ENCODE data around the gene MATCAP1.

The MATCAP1 gene

DNA sequence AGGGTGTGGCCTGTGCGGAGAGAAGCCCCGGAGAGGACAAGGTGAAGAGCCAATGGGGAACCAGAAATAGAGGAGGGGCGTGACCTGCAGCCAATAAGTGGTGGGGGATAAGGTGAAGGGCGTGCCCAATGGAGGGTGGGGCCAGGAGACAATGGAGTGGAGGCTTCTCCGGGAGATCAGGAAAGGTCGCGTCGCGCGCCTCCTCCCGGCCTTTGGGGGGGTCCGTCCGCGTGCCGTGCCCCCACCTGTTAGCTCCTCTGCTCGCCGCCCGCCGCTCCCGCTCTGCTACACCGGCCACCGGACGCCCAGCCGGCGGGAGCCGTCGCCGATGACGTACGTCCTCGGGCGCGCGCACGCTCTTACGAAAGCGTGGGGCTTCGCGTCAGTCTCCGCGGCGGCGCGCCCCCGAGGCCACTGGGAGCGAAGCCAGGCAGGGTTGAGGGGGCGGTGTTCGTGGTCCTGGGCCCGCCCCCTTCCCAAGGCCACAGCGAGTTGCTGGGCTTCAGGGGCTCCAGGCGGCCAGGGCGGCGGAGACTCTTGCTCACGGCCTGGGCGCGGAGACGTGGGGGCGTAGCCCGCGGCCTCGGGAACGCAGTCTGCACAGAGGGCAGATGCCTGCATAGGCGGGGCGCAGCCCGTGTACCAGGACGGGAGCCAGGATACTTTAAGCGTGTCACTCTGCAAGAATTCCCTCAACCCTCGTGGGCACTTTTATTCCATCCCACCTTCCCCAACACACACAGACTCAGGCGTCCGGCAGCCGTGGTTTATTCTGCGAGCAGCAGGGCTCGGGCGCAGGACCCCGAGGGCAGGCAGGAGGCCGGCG is at the start of gene MATCAP1:
Gene MATCAP1 (minus strand): TSS at position 337 of the 826 bp plus-strand sequence. CDS start 3,353 bp downstream, outside the sequence.
- DNase-seq = peak; percentile 91

DNA sequence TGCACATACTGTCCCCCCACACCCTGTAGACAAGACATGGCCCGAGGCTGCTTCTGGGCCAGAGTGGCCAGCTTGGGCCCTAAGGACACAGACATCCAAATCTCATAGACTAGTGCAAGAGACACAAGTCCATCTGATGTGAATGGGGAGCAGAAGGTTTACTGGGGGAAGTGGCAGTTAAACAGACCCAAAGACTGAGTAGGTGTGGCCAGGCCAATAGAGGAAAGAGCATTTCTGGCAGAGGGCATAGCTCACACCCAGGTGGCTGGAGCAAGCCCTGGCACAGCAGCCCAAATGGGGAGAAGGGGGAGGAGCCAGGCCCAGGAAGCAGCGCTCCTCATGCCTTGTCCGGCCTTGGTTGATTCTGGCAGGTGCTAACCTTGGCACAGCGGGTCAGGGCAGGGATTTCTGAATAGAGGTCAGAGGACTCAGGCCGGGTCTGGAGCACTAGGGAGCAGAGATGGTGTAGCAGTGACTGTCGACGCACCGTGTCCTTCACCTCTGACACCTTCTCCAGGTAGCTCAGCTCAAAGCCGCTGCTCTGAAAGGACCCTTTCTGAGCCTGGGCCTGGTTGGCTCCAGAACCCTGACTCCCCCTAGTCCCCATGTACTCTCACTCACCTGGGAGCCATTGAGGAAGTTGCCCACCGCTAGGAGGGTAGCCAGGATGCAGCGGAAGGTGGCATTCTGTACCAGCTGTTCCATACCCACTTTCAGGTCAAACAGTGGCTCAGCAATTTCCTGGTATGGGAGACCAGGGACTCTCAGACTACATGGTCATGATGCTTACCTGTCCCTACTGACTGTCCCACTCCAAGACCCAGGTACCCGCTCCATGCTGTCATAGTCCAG is 47.3 kb upstream of the MATCAP1 start:
- DNase-seq = no peak

DNA sequence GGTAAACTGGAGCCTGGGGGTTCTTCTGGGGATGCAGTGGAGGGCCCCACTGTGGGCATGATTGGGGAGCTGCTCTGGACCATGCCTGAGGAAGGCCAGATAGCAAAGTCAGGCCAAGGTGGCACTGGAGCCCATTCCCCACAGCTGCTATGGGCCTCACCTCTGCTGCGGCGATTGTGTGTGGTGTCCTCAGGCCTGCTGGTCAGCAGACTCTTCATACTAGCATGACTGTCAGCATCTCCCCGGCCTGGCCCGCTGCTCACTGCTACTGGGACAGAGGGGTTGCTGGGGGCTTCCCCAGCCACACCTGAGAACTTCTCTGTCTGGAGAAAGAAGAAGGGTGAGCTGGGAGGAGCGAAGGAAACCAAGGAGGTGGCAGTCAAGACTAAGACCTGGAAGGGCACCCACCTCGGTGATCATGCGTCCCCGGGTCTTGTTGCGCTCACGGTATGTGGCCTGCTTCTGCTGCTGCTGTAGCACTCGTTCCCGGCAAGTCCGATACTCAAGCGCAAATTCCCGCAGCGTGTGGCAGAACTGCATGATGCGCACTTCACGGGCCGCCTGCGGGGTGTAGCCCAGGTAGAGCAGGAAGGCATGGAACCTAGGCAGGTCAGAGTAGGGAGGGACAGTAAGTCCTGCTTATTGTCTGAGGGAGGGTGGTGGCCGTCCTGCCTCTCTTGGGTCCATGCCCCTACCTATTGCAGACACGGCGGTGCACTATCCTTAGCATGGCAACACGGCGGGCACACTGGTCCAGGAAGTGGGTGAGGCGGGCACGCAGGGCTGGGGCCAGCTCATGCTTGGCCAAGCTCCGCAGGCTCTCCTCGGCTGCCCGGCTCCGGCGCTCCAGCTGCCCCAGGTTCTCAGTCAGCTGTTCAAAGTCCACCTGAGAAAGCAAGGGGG is 46.4 kb upstream of the MATCAP1 start:
- DNase-seq = no peak

DNA sequence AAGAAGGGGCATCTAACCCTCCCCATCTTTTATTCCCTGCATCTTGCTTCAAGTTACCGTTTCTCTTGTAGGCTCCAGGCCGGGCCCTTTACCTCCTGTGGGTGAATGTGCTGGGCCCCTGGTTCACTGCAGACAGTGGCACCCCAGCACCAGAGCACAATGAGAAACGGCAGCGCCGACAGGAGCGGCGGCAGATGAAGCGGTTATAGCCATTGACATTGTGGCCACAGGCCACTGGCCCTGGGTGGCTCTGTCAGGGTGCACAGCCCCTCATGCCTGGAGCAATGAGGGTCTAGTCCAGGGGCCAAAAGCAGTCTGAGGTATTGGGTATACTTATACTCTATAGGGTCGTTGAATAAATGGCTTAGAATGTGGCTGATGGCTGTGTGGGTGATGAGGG is 45.1 kb upstream of the MATCAP1 start:
- no peak for DNase-seq

DNA sequence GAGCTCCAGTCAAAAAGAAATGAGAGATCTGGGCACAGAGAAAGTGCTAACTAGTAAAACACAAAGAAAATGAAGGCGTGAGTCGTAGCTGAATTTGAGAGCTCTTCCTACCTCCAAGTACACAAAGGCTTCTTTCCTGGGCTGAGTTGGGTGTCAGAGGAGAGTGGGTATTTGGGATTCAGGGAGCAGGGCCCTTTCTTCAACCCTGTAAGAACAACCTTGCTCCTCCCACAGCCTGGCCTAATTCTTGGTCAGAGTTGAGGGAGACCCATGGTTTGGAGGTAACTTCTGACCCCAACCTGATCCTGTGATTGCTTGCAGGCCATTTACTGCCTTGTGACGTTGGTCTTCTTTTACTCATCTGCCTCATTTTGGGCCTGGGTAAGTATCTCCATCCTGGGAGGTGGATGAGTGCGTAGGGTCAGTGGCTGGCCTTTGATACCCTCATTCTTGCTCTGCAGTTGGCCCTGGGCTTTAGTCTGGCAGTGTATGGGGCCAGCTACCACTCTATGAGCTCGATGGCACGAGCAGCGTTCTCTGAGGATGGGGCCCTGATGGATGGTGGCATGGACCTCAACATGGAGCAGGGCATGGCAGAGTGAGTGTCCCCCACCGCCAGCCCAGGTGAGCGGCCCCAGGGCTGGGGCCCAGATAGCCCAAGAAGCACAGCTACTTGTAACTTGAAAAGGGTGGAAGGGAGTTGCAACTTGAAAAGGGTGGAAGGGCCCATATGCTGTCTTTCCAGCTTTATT is 44.4 kb upstream of the MATCAP1 start:
- no peak for DNase-seq

DNA sequence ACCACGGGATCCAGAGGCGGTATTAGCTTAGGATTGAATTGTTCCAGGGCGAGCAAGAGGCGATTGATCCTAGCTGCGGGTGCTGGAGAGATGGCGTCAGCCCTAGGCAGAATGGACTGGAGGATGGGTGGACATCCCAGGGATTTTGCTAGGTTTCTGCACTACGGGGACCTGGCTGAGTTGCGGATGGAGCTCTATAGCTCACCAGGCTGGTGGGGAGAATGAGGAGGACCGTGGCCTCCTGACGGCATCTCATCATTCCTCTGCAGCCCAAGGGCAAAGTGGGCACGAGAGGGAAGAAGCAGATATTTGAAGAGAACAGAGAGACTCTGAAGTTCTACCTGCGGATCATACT is 43.8 kb upstream of the MATCAP1 start:
- no peak for DNase-seq

DNA sequence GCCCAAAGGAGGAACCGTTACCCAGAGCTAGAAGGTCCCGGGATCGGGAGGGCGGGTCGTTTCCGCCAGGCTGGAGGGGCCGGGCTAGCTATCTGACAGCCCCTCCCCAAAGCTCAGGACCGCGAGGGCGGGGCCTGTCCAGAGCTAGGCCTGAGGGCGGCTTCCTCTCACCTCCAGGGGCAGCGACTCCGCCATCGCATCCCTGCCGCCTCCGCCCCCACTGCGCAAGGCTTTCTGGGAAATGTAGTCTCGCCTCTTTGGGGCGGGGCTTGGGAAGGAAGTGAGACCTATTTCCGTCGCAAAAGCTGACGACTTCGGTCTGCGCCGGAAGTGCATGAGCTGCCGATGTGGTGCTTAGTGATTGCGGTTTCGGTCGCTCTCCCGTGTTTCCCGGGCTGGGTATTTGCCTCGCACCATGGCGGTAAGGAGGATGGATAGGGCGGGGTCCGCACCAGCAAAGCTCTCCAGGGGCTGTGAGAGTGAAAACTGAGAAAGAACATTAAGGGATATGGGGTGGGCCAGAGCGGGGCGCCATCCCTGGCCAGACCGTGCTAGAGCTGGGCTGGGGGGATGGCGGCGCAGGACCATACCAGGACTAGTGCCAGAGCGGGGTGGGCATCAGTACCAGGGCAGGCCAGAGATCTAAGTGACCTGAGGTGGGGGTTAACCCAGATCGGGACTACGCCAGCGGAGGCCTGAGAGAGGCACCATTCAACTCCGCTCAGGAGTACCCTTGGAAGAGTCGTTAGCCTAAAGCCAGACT is 43.2 kb upstream of the MATCAP1 start, which contains the start of gene TMEM208:
Gene TMEM208 (plus strand): TSS at position 327 of the 763 bp plus-strand sequence. CDS start 89 bp downstream, at position 416.
- DNase-seq = peak; percentile 85

DNA sequence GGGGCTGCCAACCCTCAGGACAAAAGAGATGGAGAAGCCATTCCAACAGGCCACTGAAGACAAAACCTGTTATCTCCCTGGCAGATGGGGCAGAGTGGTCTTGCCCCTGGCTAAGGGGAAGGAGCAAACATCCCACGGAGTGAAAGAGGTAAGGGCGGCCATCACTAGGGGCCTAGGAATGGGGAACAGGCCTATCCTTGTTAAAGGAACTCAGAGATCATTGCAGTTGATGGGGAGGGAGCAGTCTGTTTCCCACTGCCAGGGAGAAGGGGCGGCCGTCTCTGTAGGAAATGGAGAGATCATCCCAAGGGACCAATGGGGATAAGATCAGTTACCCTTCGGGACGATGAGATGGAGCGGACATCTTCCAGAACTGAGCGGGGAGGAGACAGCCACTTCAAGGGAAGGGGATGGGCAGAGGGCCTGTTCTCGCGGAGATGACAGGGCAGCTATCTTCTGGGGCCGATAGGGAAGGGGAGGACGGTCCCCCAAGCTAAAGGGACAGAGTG is 42.6 kb upstream of the MATCAP1 start:
- DNase-seq = no peak

DNA sequence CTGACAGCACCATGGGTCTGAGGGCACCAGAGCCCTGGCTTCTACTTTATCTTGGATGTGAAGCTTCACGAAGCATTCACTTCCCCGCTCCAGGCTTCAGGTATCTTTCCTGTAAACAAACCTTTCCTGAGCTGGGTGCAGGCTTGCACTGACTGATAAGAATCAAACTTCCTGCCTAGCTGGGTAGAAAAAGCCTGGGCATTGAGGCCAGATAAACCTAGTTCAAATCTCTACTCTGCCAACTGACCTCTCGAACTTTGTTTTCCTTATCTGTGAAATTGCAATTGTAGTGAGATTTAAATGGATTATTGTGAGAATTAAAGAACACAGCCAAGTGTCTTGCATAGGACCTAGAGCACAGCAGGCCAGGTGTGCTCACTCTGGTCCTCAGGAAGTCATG is 40.2 kb upstream of the MATCAP1 start:
- no peak for DNase-seq

DNA sequence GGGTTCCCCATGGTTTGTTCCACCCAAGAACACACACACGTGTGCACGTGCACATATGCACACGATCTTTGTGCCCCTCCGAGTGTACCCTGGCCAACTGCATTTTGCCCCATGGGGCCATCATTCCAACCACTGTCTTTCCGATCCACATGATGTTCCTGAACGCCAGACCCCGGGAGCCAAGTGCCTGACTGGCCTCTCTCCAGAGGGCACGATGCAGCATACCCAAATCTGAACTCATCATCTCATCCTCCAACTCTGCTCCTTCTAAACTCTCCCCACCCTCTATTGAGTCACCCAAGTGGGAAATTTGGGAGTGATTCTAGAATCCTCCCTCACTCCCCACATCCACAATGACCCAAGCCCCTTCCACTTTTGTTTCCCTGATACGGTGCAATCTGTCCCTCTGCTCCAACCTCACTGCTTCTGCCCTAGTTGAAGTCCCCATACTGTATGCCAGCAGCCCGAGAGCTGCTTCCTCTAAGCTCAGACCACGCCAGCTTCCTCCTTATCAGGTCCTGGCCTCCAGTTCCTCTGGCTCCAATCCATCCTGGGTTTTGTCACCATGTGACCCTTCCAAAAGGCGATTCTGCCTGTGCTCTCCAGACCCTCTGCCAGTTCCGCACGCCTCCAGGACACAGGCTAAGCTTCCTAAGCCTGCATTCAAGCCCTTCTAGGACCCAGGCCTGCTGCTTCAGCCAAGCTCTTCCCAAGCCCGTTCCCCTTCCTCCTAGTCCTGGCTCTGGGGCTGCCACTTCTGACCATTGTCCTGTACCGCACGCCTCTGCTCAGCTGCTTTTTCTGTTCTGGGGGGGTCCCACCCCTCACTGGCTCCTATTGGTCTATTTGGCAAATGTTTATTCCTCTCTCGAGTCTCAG is 33.1 kb upstream of the MATCAP1 start:
- no peak for DNase-seq

DNA sequence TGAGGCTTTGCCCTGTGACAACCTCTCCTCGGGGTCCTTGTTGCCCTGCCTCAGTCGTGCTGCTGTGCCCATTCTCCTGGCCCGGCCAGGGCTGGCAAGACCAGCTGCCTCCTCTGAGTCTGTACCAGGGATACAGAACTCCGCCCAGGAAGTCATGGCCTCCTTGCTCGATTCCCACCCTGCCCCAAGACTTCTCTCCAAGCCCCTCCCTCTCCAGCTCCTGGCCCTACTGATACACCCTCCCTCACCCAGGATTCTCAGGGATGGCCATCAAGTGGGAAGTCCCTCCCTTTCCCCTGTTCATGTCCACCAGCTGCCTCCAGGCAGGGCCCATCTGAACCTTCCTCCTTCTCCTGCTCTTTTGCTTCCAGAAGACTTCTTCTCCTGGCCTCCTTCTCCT is 31.9 kb upstream of the MATCAP1 start:
- DNase-seq = no peak

DNA sequence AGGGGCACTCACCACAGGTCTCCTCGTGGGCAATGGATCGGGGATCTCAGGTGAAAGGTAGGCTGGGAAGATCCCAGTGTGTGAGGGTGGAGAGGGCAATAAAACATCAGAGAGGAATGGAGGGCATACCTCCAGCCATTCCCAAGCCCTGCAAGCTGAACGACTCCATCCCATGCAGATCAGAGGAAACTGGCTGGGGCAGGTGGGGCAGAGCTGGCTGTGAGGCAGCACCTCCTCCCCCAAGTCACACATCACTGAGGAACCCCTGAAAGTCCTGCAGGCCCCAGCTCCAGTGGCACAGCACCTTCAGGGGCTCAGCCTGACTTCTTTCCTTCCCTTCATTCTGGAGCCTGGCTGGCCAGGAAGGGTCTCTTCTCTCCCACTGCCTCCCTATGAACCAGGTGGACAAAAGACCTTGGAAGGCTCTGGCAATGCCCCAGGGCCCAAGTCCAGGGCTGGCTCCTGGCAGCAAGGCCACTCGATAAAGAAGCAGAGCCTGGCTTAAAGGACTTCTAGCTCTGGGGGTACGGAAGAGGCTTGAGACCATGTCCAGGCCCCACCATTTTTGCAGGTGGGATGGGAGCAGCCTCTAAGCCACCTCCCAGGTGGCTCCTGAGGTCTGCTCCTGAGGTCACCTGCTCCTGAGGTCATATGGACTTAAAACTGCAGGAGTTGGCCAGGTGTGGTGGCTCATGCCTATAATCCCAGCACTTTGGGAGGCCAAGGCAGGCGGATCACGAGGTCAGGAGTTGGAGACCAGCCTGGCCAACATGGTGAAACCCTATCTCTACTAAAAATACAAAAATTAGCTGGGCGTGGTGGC is 29.6 kb upstream of the MATCAP1 start:
- DNase-seq = no peak

DNA sequence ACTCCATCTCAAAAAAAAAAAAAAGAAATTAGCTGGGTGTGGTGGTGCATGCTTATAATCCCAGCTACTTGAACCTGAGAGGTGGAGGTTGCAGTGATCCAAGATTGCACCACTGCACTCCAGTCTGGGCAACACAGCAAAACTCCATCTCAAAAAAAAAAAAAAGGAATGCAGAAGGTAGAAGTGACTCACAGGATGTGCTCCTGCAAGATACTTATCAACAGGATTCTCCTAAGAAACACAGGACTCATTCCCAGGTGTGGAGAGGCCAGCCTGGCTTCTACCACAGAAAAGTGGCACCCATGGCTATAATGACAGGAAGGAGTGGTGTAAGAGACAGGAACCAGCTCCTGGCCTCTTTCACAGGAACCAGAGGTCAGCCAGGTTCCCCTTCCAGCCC is 29.0 kb upstream of the MATCAP1 start:
- no peak for DNase-seq

DNA sequence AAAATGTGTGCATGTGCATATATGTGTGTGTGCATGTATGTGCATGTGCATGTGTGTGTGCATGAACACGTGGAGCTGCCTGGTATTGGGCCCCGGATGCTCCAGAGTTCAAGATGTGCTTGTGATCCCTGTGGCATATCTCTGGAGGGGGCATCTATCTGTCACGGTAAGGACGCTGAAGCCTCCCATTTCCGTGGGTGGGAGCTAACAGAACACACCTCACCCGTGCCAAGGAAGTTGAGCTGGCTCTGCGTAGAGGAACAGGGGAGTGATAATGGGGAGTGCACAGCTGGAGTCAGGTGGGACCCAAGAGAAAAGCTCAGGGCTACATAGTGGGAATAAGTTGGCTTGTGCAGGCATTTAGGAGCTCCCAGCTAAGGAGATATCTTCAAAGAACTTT is 27.9 kb upstream of the MATCAP1 start:
- no peak for DNase-seq

DNA sequence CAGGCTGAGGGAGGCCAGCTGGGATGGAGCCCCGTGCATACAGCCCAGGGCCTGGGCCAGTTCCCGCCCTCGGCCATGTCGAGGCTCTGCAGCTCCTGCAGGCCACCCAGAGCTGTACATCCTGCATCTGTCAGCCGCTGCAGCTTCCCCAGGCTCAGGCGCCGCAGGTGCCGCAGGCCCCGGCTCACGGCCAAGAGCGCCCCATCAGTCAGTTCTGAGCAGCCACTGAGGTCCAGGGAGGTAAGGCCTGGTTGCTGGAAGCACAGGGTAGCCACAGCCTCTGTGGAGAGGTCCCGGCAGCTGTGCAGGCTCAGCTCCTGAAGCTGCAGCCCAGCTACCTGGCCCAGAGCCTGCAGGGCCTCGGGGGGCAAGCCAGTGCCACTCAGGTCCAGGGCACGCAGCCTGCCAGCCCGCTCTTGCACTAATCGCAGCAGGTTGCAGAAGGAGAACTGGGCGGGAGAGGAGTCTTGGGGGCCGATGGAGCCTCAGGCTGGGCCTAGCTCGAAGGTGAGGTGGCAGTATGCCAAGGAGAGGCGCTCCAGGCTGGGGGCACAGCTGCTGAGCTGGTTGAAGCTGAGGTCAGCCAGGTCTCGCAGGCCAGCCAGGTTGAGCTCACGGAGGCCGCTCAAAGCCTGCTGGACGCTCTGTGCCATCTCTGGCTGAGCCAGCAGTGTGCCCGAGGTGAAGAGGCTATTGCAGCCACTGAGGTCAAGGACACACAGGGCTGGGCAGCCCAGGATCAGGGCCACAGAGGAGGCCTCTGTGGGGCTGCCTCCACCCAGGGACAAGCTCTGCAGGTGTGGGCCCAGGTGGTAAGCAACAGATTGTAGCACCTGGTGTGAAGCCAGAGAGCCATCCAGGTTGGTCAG is 26.5 kb upstream of the MATCAP1 start:
- DNase-seq = no peak

DNA sequence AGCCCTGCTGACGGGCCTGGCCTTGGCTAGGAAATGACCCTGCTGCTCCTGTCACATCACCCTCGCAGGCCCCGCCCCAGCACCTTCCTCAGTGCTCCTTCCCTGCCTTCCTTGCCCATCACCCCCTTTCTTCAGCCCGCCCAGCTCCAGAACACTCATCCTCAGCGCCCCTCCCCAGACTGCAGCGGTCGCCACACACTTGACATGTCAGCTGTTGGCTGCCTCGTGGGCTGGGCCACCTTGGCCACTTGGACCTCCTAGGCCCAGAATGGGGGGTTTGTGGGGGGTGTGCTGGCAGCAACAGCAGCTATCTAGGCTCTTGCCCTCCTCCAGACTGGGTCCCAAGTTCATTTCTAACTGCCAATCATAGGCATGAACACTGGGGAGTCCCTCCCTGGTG is 25.8 kb upstream of the MATCAP1 start:
- DNase-seq = no peak

DNA sequence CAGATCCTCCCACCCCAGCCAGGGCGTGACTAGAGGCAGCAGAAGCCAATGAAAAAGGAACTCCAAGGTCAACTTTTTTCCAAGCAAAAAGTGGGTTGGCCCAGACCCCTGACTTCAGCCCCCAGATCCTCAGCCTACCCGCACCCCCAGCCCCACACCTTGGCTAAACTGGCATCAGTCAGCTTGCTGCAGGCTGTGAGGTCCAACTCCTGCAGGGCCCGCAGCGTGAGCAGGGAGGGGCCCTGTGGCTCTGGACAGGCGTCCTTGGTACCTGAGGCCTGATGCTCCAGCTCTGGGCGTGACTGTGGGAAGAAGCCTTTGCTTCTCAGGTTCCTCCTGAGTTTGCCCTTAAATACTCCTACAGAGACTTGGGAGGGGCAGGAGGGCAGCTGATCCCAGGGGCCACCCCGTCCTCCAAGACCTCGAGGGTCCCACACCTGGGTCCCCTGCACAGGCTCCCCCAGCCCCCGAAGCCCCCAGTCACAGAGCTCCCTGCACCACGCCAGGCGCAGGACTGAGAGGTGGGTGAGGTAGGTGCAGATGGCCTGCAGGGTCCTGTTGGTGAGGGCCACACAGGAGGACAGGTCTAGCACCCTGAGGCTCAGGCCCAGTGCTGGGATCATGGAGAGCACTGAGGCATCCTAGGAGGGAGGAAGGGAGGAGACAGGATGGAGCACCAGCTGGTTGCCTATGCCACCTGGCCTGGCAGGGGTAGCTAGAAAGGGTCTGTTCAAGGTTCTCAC is 24.6 kb upstream of the MATCAP1 start:
- DNase-seq = no peak
